ENCODE results near the gene SPINK13. TPM values are rescaled to one million over a fixed set of nuclear protein-coding genes. Genes with fewer than 3 reads are reported as not detected.

Gene SPINK13
- total and polyA plus RNA-seq, 2 of the 8 experiments (the other 6 are each of a cell fraction or from before 2014, with no cell fraction given): not detected

GRCh38 chr5:148311484-148311883 is 42.9 kb downstream of the SPINK13 start:
- Histone ChIP-seq H2BK120ac (replicated peaks; ENCODE audit: low read depth, low read length) (no peak overlapping the region), H3K79me2 (ENCODE audit: control insufficient read depth in 1 of 2, insufficient read depth in 2 of 2, low read length in 2 of 2) (no peaks in the 10 kb centered on the region), H3K4me3 (ENCODE audit: extremely low read depth in 1 of 4, insufficient read depth in 2 of 4, low read depth in 3 of 4, low read length in 4 of 4) (no peak overlapping the region), H3K9me3 (ENCODE audit: insufficient read depth in 2 of 2, low read depth in 1 of 2, low read length in 1 of 2) (peaks cover 0 to 4% of the 10 kb centered on the region in 2 experiments; a peak in 1 of 4 replicates), H3K36me3 (ENCODE audit: control insufficient read depth in 2 of 4, insufficient read depth in 4 of 4, low read length in 3 of 4) (no peaks in the 10 kb centered on the region), H2AK5ac (ENCODE audit: low read depth, low read length) (no peak overlapping the region), H3K27me3 (replicated peaks in 1 of 4; ENCODE audit: control insufficient read depth in 3 of 4, extremely low read depth in 1 of 4, insufficient read depth in 3 of 4, low read length in 3 of 4) (peaks cover 0 to 2% (median 0%) of the 10 kb centered on the region in 4 experiments; a peak in 1 of 7 replicates), H2BK12ac (ENCODE audit: low read depth, low read length) (no peak overlapping the region), H2AFZ (ENCODE audit: low read length) (no peak overlapping the region), H3K4me2 (ENCODE audit: insufficient read depth in 1 of 2, low read depth in 2 of 2, low read length in 2 of 2) (no peak overlapping the region), H4K5ac (ENCODE audit: insufficient read length, low read depth, low read length) (no peak overlapping the region), H3K23ac (ENCODE audit: insufficient read length) (no peak overlapping the region), H2BK15ac (ENCODE audit: low read length) (no peak overlapping the region), H3K56ac (replicated peaks; ENCODE audit: insufficient read length, low read depth, low read length) (no peak overlapping the region), H3K18ac (ENCODE audit: extremely low read depth, low read length) (no peak overlapping the region), H2BK20ac (ENCODE audit: low read length) (no peak overlapping the region), H3K27ac (ENCODE audit: low read depth, low read length) (no peak overlapping the region), H2BK5ac (ENCODE audit: low read depth, low read length) (no peak overlapping the region), H3K9ac (replicated peaks in 1 of 4; ENCODE audit: extremely low read depth in 1 of 4, low read depth in 3 of 4, low read length in 3 of 4) (no peak overlapping the region), H4K20me1 (replicated peaks in 1 of 2; ENCODE audit: control insufficient read depth in 1 of 2, insufficient read depth in 2 of 2, low read length in 2 of 2) (no peaks in the 10 kb centered on the region), H4K91ac (replicated peaks; ENCODE audit: insufficient read length, low read length) (no peak overlapping the region), H3K14ac (ENCODE audit: insufficient read length) (no peak overlapping the region), H3K79me1 (ENCODE audit: low read depth, low read length) (no peaks in the 10 kb centered on the region; the same call in 1 of the 2 replicates), H3K23me2 (ENCODE audit: low read depth, low read length) (no peaks in the 10 kb centered on the region), H3K4ac (replicated peaks; ENCODE audit: insufficient read length, low read depth, low read length) (no peak overlapping the region), H4K8ac (ENCODE audit: extremely low read depth, insufficient read depth, low read length) (no peak overlapping the region), H3K4me1 (replicated peaks in 1 of 4; ENCODE audit: control insufficient read depth in 3 of 4, insufficient read depth in 4 of 4, low read length in 3 of 4) (no peaks in the 10 kb centered on the region)
- TF ChIP-seq ZNF274 (IDR thresholded peaks at IDR 0.05; ENCODE audit: borderline replicate concordance, extremely low read depth, low read length) (no peak), EGR1 (IDR thresholded peaks at IDR 0.05; ENCODE audit: borderline replicate concordance, low read depth, low read length) (no peak)
- FAIRE-seq: no peak
- WGBS, 2 experiments (ENCODE audit: extremely low coverage in 1 of 2, insufficient coverage in 1 of 2, insufficient read length in 1 of 2, insufficient replicate concordance in 2 of 2, low coverage in 1 of 2, low lambda C conversion rate in 2 of 2, missing lambda C conversion rate in 1 of 2): 81% methylated on average over 3 of the region's 3 CpGs; no CpG with 5 or more reads in 1 of the 2 experiments
- POLR2A ChIA-PET (ENCODE audit: partially characterized antibody): no interaction called here
- CTCF ChIA-PET (ENCODE audit: partially characterized antibody): interaction anchor here (1.2 to 1.4 kb wide), 3 partner anchors 14 to 20 kb away, joined by 3 to 4 read pairs (median 3); no protein-coding TSS in a partner anchor
- DNase-seq (ENCODE audit: low read depth in 1 of 2, low spot score in 2 of 2): no peak
